GM23338 (cell line): ENCODE data around the gene PDGFRA. TPM values are rescaled to one million over a fixed set of nuclear protein-coding genes. Genes with fewer than 3 reads are reported as not detected.

Experiments
- ATAC-seq: fragments of 200-7000 bp; cut with Tn5 transposase; 3 replicates; pipeline ENCODE4 v1.9.1; 2020
- DNase-seq: peaks from one replicate; pipeline ENCODE4 v3.0.0-alpha.2; 2015; ENCODE audit warnings: low spot score
- H2AFZ ChIP-seq: fragments of 200-600 bp; sonication (generic); 2 replicates; pipeline ENCODE4 v1.8.0; 2016; ENCODE audit warnings: antibody characterized with exemption, mild to moderate bottlenecking, moderate library complexity
- H3F3A ChIP-seq: fragments of 200-600 bp; sonication (generic); replicated peaks from 2 replicates; pipeline ENCODE4 v1.8.0; 2017; ENCODE audit warnings: antibody characterized with exemption, mixed run types, low read depth
- H3K27ac ChIP-seq: fragments of 200-600 bp; sonication (generic); 2 replicates; pipeline ENCODE4 v1.6.1; 2016; ENCODE audit warnings: low read depth
- H3K27me3 ChIP-seq: fragments of 200-600 bp; sonication (generic); 2 replicates; pipeline ENCODE4 v1.8.0; 2016; ENCODE audit warnings: mild to moderate bottlenecking, mixed run types, moderate library complexity; ENCODE audit not compliant: insufficient read depth
- H3K36me3 ChIP-seq: fragments of 200-600 bp; sonication (generic); 2 replicates; pipeline ENCODE4 v1.8.0; 2016; ENCODE audit warnings: mild to moderate bottlenecking; ENCODE audit not compliant: insufficient read depth
- H3K4me1 ChIP-seq: fragments of 200-600 bp; sonication (generic); 2 replicates; pipeline ENCODE4 v1.8.0; 2016; ENCODE audit warnings: mild to moderate bottlenecking, moderate library complexity; ENCODE audit not compliant: insufficient read depth
- H3K4me2 ChIP-seq: fragments of 200-600 bp; sonication (generic); 2 replicates; pipeline ENCODE4 v1.7.1; 2017; ENCODE audit warnings: mixed run types
- H3K4me3 ChIP-seq: fragments of 200-600 bp; sonication (generic); 2 replicates; pipeline ENCODE4 v1.6.1; 2016; ENCODE audit warnings: mixed run types
- H3K79me2 ChIP-seq: fragments of 200-600 bp; sonication (generic); replicated peaks from 2 replicates; pipeline ENCODE4 v1.8.0; 2017; ENCODE audit warnings: mild to moderate bottlenecking; ENCODE audit not compliant: insufficient read depth
- H3K9me2 ChIP-seq: fragments of 200-600 bp; sonication (generic); 2 replicates; pipeline ENCODE4 v1.8.0; 2017; ENCODE audit not compliant: insufficient read depth
- H4K20me1 ChIP-seq: fragments of 200-600 bp; sonication (generic); replicated peaks from 2 replicates; pipeline ENCODE4 v1.8.0; 2017; ENCODE audit warnings: mild to moderate bottlenecking; ENCODE audit not compliant: insufficient read depth
- H3K27ac Mint-ChIP-seq: 2 replicates; pipeline ENCODE4 v1.8.0; 2020; ENCODE audit warnings: inconsistent platforms, mild to moderate bottlenecking, moderate library complexity, mixed read lengths
- H3K27me3 Mint-ChIP-seq: 3 replicates; pipeline ENCODE4 v1.8.0; 2022; ENCODE audit warnings: low read depth, mild to moderate bottlenecking, moderate library complexity, mixed read lengths, inconsistent platforms; ENCODE audit not compliant: insufficient read depth, poor library complexity
- H3K36me3 Mint-ChIP-seq: 3 replicates; pipeline ENCODE4 v1.8.0; 2021; ENCODE audit warnings: low read depth, mild to moderate bottlenecking, inconsistent platforms, moderate library complexity, mixed read lengths
- H3K4me1 Mint-ChIP-seq: 3 replicates; pipeline ENCODE4 v1.8.0; 2020; ENCODE audit warnings: mild to moderate bottlenecking, inconsistent platforms, mixed read lengths
- H3K4me3 Mint-ChIP-seq: 3 replicates; pipeline ENCODE4 v1.8.0; 2021; ENCODE audit warnings: moderate library complexity, mild to moderate bottlenecking, inconsistent platforms, mixed read lengths
- H3K9me3 Mint-ChIP-seq: 3 replicates; pipeline ENCODE4 v1.8.0; 2020; ENCODE audit warnings: moderate library complexity, mild to moderate bottlenecking, inconsistent platforms, mixed read lengths
- CREB1 ChIP-seq: fragments of 250-450 bp; sonication (Bioruptor Pico); IDR thresholded peaks from 2 replicates; pipeline ENCODE4 v1.5.0; 2020; ENCODE audit warnings: low read depth, mild to moderate bottlenecking, moderate library complexity
- CTCF ChIP-seq, 2 experiments: fragments of 200-600 bp in 1 of 2; sonication (generic) in 1 of 2; conservative IDR thresholded peaks; 2 replicates each; pipeline versions ENCODE4 v1.5.1 to v1.6.1; 2016 to 2017; ENCODE audit warnings: antibody characterized with exemption in 2 of 2, low read depth in 2 of 2, mild to moderate bottlenecking in 2 of 2, moderate library complexity in 1 of 2
- ETS1 ChIP-seq: IDR thresholded peaks from 2 replicates; pipeline ENCODE4 v1.6.1; 2016; ENCODE audit warnings: antibody characterized with exemption
- EZH2 ChIP-seq: fragments of 200-600 bp; sonication (generic); IDR thresholded peaks from one replicate; pipeline ENCODE4 v1.8.0; 2017; ENCODE audit warnings: antibody characterized with exemption, mild to moderate bottlenecking, low read depth; ENCODE audit not compliant: unreplicated experiment
- EZH2phosphoT487 ChIP-seq: fragments of 200-600 bp; sonication (generic); IDR thresholded peaks from one replicate; pipeline ENCODE4 v1.8.1; 2018; ENCODE audit warnings: antibody characterized with exemption; ENCODE audit not compliant: unreplicated experiment
- JUNB ChIP-seq: IDR thresholded peaks from one replicate; pipeline ENCODE4 v1.6.1; 2016; ENCODE audit warnings: antibody characterized with exemption; ENCODE audit not compliant: unreplicated experiment
- NANOG ChIP-seq: IDR thresholded peaks from 2 replicates; pipeline ENCODE4 v1.6.1; 2016; ENCODE audit warnings: antibody characterized with exemption, borderline replicate concordance
- POLR2AphosphoS5 ChIP-seq: IDR thresholded peaks from 2 replicates; pipeline ENCODE4 v1.6.1; 2016; ENCODE audit warnings: antibody characterized with exemption, low read depth
- REST ChIP-seq: IDR thresholded peaks from one replicate; pipeline ENCODE4 v1.6.1; 2018; ENCODE audit warnings: antibody characterized with exemption; ENCODE audit not compliant: unreplicated experiment
- STAT1 ChIP-seq: IDR thresholded peaks from one replicate; pipeline ENCODE4 v1.6.1; 2016; ENCODE audit warnings: antibody characterized with exemption; ENCODE audit not compliant: unreplicated experiment
- ZNF114 ChIP-seq: fragments of 250-450 bp; sonication (Bioruptor Pico); IDR thresholded peaks from 2 replicates; pipeline ENCODE4 v1.5.0; 2020; ENCODE audit warnings: mild to moderate bottlenecking, moderate library complexity
- ZNF331 ChIP-seq: fragments of 250-450 bp; sonication (Bioruptor Pico); IDR thresholded peaks from 2 replicates; pipeline ENCODE4 v1.5.0; 2020; ENCODE audit warnings: low read depth, mild to moderate bottlenecking, moderate library complexity
- ZNF462 ChIP-seq: fragments of 250-450 bp; sonication (Bioruptor Pico); IDR thresholded peaks from 2 replicates; pipeline ENCODE4 v1.5.0; 2020; ENCODE audit warnings: mild to moderate bottlenecking, moderate library complexity
- polyA plus RNA-seq: library from polyadenylated mRNA; unstranded; fragments of >200 nt; fragmentation: Nextera tagmentation; extraction: Ambion mirVana; gene quantifications from 2 replicates; pipeline ENCODE4 v1.2.1, GENCODE V29; 2016
- total RNA-seq: library from RNA; depleted of rRNA; stranded (reverse); fragments of >200 nt; shearing (Covaris generic); gene quantifications from 2 replicates; pipeline ENCODE4 v1.2.3, GENCODE V29; 2014

PDGFRA gene
- total and polyA plus RNA-seq, 2 experiments from 2014 or later = 8.0 to 10.8 TPM

- no peaks in the 10 kb centered on the region; the same call in 1 of the 2 replicates for H3F3A ChIP-seq
- H3K4me3 ChIP-seq = peak overlapping the region; percentile 55
- H3K27ac ChIP-seq = peak overlapping the region; percentile 39; the same call in 1 of the 2 replicates
- H3K36me3 ChIP-seq = peaks cover 11% of the 10 kb centered on the region; the same call in 1 of the 2 replicates
- no peaks in the 10 kb centered on the region for H3K27me3 ChIP-seq
- H3K27me3 Mint-ChIP-seq = peaks cover 11% of the 10 kb centered on the region
- H3K4me3 Mint-ChIP-seq = peak overlapping the region; percentile 70
- peak overlapping the region; percentile 78 for H3K4me2 ChIP-seq
- no peaks in the 10 kb centered on the region for H4K20me1 ChIP-seq
- peaks cover 36% of the 10 kb centered on the region for H3K4me1 Mint-ChIP-seq
- H3K27ac Mint-ChIP-seq = no peak overlapping the region
- peaks cover 18% of the 10 kb centered on the region for H3K9me2 ChIP-seq
- no peak for TF ChIP-seq ETS1
- TF ChIP-seq ZNF331 (CRISPR knock-in tag) = no peak
- no peak for TF ChIP-seq CREB1 (CRISPR knock-in tag)
- no peak for TF ChIP-seq CTCF (conservative IDR thresholded peaks at IDR 0.05; ENCODE audit: low read depth in 2 of 2)
- no peak for TF ChIP-seq STAT1
- TF ChIP-seq POLR2AphosphoS5 = no peak
- no peak for TF ChIP-seq NANOG
- no peak for TF ChIP-seq EZH2phosphoT487
- no peak for TF ChIP-seq ZNF114 (CRISPR knock-in tag)
- no peak for TF ChIP-seq JUNB
- TF ChIP-seq ZNF462 = no peak
- TF ChIP-seq EZH2 = no peak
- TF ChIP-seq REST = no peak
- H2AFZ ChIP-seq = peak overlapping the region; percentile 73
- peaks cover 14% of the 10 kb centered on the region for H3K9me3 Mint-ChIP-seq
- ATAC-seq = no peak
- H3K36me3 Mint-ChIP-seq = peaks cover 42% of the 10 kb centered on the region
- no peak for DNase-seq
- peaks cover 29% of the 10 kb centered on the region for H3K4me1 ChIP-seq
- no peaks in the 10 kb centered on the region for H3K79me2 ChIP-seq
Observed at GRCh38 chr4:54277691-54278090, 48.6 kb downstream of the PDGFRA start.
